A375 (cell line): ENCODE data around the gene TMPRSS7. TPM values are rescaled to one million over a fixed set of nuclear protein-coding genes. Genes with fewer than 3 reads are reported as not detected.

Experiments
- small RNA-seq: library from RNA; depleted of rRNA; stranded (forward); fragments of <200 nt; gene quantifications from one replicate; pipeline ENCODE3, GENCODE V24; 2014
- total RNA-seq: library from RNA; depleted of rRNA; stranded (reverse); fragments of >200 nt; shearing (Covaris generic); gene quantifications from 2 replicates; pipeline ENCODE4 v1.2.3, GENCODE V29; 2014; rRNA removed

Gene TMPRSS7
- total RNA-seq: not detected in 2 replicates

GRCh38 chr3:112034436-112034835 is at the start of gene TMPRSS7:
TSS of gene TMPRSS7 (plus strand) at chr3:112034736. CDS start at chr3:112034846, 110 bp downstream.

DNA sequence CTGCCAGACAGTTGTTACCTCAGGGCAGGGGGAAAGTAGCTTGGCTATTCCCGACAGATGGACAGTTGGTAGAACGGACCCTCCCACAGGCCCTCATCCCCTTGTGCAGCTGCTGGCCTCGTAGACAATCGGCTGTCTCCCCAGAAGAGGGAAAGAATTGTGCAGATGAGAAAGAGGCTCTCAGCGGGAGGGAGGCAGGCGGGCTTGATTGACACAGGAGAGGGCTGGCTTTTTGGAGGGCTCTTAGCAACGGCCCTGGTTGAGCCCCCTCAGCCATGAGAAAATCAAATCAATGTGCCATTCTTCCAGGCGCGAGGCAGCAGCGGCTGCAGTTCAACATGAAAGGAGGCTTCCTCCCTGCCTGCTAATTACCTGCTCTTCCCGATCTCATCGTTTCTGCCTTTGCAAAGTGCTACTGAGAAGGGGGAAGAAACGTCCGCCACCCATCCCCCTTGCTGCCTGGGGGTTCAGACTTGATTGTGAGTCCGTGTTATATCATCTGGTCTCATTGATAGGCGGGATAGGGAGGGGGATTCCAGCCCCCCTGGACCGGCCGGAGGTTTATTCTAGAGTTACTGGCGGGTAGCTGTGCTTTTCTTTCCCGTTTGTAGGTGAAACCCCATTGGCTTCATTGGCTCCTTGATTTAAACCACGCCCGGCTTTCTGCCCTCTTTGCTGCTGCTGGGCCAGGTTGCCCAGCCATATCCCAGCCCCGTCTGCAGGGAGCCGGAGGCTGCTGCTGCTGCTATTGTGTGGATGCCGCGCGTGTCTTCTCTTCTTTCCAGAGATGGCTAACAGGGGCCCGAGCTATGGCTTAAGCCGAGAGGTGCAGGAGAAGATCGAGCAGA is 35.7 kb upstream of the TMPRSS7 start, which contains the start of gene TAGLN3:
Gene TAGLN3 (plus strand): TSS at position 287 of the 848 bp plus-strand sequence. CDS start 501 bp downstream, at position 788.

GRCh38 chr3:112086076-112086854 is 51.7 kb downstream of the TMPRSS7 start, which contains the start of gene C3orf52:
TSS of gene C3orf52 (plus strand) at chr3:112086389. CDS start at chr3:112086408, 19 bp downstream.

Small RNAs within 50 kb of the gene (small RNA-seq; reads per million reads assigned to genes)
- not detected for gene MIR567

Other genes starting within 250 kb of the TMPRSS7 start
- 41.7 and 42.4 TPM in 2 replicates for gene PHLDB2, start 175.5 kb upstream of the TMPRSS7 start, total RNA-seq
- gene ABHD10, start 55.7 kb upstream of the TMPRSS7 start, total RNA-seq: 29.0 and 29.9 TPM in 2 replicates
- gene TAGLN3, start 35.8 kb upstream of the TMPRSS7 start, total RNA-seq: 10.9 and 13.3 TPM in 2 replicates
- 5.1 and 6.0 TPM in 2 replicates for gene C3orf52, start 51.7 kb downstream of the TMPRSS7 start, total RNA-seq
- gene GCSAM, start 98.5 kb downstream of the TMPRSS7 start, total RNA-seq: not detected in 2 replicates